Kidney epithelial cell (primary cell): ENCODE measurements around the gene ORAI1. TPM values are rescaled to one million over a fixed set of nuclear protein-coding genes. Genes with fewer than 3 reads are reported as not detected.
"Not testable (repeated sequence)": the region's sequence is repeated elsewhere in the genome, so short reads cannot be mapped to it uniquely, and the experiment has no call there.

ENCODE experiments used
- DNase-seq: peaks from one replicate; pipeline ENCODE4 v3.0.0-alpha.2; 2010; ENCODE audit warnings: low read depth
- H3K27me3 ChIP-seq: 2 replicates; pipeline ENCODE4 v1.6.0; 2011; ENCODE audit warnings: low read length; ENCODE audit not compliant: control insufficient read depth, insufficient read depth
- H3K36me3 ChIP-seq: 2 replicates; pipeline ENCODE4 v1.5.1; 2011; ENCODE audit warnings: low read length; ENCODE audit not compliant: control insufficient read depth, insufficient read depth
- H3K4me3 ChIP-seq: 2 replicates; pipeline ENCODE4 v1.5.1; 2011; ENCODE audit warnings: low read depth, mild to moderate bottlenecking, control low read depth, low read length
- total RNA-seq: library from RNA; depleted of rRNA; stranded (reverse); fragments of >200 nt; gene quantifications from 2 replicates; pipeline ENCODE4 v1.2.3, GENCODE V29; 2015
- TF ChIP-seq, protein P1 (sequence below): IDR thresholded peaks from 2 replicates; pipeline ENCODE4 v1.5.1; 2011; ENCODE audit warnings: mild to moderate bottlenecking, moderate library complexity, low read length, control low read depth, inconsistent platforms; ENCODE audit not compliant: insufficient read depth, poor library complexity, severe bottlenecking

ORAI1 gene
- total RNA-seq, 1 donor from 2014 or later, result 11.9 TPM

- no peak for DNase-seq
- Histone ChIP-seq H3K27me3 (no peaks in the 10 kb centered on the region), H3K36me3 (no peaks in the 10 kb centered on the region), H3K4me3 (no peak overlapping the region)
- TF ChIP-seq, protein P1, sequence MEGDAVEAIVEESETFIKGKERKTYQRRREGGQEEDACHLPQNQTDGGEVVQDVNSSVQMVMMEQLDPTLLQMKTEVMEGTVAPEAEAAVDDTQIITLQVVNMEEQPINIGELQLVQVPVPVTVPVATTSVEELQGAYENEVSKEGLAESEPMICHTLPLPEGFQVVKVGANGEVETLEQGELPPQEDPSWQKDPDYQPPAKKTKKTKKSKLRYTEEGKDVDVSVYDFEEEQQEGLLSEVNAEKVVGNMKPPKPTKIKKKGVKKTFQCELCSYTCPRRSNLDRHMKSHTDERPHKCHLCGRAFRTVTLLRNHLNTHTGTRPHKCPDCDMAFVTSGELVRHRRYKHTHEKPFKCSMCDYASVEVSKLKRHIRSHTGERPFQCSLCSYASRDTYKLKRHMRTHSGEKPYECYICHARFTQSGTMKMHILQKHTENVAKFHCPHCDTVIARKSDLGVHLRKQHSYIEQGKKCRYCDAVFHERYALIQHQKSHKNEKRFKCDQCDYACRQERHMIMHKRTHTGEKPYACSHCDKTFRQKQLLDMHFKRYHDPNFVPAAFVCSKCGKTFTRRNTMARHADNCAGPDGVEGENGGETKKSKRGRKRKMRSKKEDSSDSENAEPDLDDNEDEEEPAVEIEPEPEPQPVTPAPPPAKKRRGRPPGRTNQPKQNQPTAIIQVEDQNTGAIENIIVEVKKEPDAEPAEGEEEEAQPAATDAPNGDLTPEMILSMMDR, result no peak
Measured at GRCh38 chr12:121630791-121631355, 4.5 kb downstream of the ORAI1 start.

DNA sequence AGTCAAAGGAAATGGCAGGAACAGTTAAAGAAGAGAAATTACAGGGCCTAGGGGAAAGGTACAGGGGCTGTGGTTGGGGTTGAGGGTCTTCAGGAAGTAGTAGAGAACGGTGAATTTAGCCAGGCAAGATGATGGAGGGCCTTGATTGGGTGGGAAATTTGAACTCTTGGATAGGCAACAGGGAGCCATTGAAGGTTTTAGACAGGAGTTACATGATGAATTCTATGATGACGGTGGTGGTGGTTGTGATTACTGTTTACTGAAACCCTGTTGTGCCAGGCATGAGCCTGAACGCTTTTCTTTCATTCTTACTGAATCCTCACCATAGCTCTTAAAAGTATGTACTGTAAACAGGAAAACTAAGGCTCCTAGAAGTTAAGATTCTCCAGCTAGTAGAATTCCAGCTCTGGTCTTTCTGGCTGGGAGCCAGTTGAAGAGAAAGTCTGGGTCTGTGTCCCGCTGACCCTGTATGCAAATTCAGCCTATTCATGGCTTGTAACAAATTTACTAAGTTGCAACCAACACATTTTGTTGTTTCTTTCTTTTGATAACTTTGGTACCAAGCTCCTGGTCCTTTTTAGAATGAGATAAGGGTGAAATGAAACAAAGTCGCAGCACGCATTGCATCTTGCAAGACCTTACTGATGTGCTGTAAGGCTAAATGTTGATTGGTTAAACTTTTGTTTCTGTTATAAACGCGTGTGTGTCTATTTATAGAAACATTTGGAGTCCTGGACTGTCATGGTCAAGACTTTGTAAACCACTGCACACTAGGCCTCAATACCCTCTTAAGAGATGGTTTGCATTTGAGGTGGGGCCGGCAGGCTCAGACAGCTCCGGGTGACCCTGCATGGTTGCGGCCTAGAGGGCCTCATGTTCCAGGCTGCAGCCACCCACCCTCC is 6.0 kb downstream of the ORAI1 start:
- TF ChIP-seq, protein P1, result no peak
- DNase-seq, result no peak

DNA sequence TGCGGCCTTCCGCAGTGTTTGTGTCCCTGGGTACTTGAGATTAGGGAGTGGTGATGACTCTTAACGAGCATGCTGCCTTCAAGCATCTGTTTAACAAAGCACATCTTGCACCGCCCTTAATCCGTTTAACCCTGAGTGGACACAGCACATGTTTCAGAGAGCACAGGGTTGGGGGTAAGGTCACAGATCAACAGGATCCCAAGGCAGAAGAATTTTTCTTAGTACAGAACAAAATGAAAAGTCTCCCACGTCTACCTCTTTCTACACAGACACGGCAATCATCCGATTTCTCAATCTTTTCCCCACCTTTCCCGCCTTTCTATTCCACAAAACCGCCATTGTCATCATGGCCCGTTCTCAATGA is 7.5 kb downstream of the ORAI1 start:
- not testable (repeated sequence) for DNase-seq, H3K4me3 ChIP-seq, H3K36me3 ChIP-seq, H3K27me3 ChIP-seq

More for the DNA sequence above, 6.0 kb downstream of the ORAI1 start:
- H3K36me3 ChIP-seq, result no peaks in the 10 kb centered on the region
- no peak overlapping the region for H3K4me3 ChIP-seq
- H3K27me3 ChIP-seq, result no peaks in the 10 kb centered on the region

DNA sequence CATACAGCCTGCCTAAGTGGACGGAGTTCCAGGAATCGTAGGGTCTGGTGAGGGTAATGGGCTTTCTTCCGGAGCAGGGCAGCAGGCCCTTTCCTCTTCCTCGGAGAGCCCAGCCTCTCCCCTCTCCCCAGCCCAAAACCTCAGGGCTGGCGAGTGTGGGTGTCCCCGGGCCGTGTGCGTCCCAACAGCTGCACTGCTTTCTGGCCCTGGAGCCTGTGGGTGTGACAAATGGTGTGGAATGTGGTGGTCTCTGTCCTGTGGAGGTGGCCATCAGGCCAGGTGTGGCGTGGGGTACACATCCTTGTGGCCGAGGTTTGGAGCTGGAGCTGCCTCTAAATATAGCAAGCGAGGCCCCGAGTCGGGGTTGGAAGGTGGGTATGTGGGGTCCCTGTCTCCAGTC is 8.5 kb downstream of the ORAI1 start:
- Histone ChIP-seq H3K36me3 (no peaks in the 10 kb centered on the region), H3K4me3 (no peak overlapping the region), H3K27me3 (no peaks in the 10 kb centered on the region)
- TF ChIP-seq, protein P1, result no peak
- DNase-seq, result no peak

DNA sequence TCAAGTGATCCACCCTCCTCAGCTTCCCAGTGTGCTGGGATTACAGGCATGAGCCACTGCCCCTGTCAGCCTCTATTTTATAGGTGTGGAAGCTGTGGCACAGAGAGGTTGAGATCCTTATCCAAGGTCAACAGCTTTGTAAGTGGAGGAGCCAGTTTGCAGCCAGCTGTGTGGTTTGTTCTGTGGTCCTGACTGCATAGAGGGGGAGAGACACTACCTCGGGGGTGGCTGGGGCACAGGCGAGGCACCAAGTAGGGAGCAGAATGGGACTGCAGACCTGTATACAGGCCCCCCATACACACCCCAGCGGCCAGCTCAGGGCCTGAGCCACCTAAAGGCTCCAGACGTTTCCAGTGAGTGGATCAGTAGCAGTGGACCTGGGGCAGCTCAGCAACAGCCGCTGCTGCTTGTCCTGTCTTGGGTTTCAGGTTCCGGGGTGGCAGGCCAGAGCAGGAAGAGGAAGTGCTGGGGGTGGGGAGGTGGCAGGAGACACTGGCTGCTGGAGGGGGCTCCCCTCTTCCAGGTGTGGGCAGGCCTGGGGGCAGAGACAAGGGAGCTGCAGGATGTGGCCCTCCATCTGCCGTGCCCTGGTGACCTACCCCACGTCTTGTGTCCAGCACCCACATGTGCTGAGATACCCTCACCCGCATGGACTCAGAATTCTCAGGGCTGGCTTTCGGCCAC is 11.0 kb downstream of the ORAI1 start:
- DNase-seq, result no peak
- no peaks in the 10 kb centered on the region for H3K36me3 ChIP-seq
- no peaks in the 10 kb centered on the region for H3K27me3 ChIP-seq
- TF ChIP-seq, protein P1, result no peak
- H3K4me3 ChIP-seq, result no peak overlapping the region
